Measurements from ENCODE around the gene IFNLR1.

IFNLR1 gene

DNA sequence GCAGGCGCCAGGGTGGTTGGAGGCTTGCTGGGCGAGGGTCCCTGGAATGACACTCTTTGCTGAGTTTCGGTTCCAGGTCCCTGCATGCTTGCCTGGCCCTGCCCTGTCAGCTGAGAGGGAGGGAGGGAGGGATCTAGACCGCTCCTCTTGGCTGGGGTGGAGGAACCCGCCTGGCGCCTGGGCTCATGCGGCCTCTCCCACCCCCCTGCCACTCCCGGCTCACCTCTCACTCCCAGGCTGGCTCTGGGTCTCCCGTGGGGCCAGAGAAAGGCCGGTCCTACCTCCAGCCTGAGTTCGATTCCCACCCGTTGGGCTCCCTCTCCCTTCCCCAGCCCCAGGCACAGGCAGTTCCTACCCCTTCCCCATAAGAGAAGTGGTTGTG, 19.0 kb upstream of the IFNLR1 start:
- no peak for DNase-seq (ENCODE audit: extremely low read depth, low read depth)
- no peak overlapping the region for H3K4me3 ChIP-seq (replicated peaks; ENCODE audit: low read depth, low read length)
- TF ChIP-seq CTCF (IDR thresholded peaks at IDR 0.05; ENCODE audit: low read depth, low read length, missing control alignments) = no peak

DNA sequence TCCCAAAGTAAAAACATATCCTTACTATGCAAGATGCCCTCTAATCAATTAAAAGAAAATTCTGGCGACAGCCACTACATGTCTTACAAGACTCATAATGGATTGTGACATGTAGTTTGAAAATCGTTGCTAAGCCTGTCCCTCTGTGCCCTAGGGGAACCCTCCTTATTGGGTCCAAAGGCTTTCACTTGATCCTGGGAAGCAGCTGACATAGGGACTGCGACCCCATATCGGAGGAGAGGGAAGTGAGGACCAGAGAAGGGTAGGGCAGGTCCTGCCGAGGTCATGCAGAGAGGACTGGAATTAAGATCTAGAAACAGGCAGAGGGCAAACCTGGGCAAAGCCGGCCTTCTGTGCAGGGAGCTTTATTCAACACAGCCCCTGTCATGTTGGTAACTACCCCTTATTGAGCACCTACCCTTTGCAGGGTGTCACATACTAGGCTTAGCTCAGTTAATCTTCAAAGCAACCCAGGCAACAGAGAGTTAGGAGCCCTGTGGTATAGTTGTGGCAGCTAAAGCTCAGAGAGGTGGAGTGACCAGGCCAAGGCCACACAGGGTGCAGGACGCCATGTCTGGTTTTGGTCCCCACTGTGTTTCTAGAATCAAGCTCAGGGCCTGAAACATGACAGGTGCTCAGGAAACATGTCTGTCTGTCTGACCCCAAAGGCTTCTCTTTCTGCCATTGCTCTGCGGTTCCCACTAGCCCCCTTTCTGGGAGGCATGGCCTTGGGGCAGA, 18.4 kb upstream of the IFNLR1 start:
- TF ChIP-seq CTCF (IDR thresholded peaks at IDR 0.05; ENCODE audit: low read depth, low read length, missing control alignments) = no peak
- no peak overlapping the region for H3K4me3 ChIP-seq (replicated peaks; ENCODE audit: low read depth, low read length)
- no peak for DNase-seq (ENCODE audit: extremely low read depth, low read depth)

GRCh38 chr1:24204116-24204515, 17.0 kb upstream of the IFNLR1 start:
- no peak overlapping the region for H3K4me3 ChIP-seq (replicated peaks; ENCODE audit: low read depth, low read length)
- no peak for DNase-seq (ENCODE audit: extremely low read depth, low read depth)
- TF ChIP-seq CTCF (IDR thresholded peaks at IDR 0.05; ENCODE audit: low read depth, low read length, missing control alignments) = no peak

GRCh38 chr1:24203404-24203803, 16.3 kb upstream of the IFNLR1 start:
- no peak overlapping the region for H3K4me3 ChIP-seq (replicated peaks; ENCODE audit: low read depth, low read length)
- no peak for DNase-seq (ENCODE audit: extremely low read depth, low read depth)
- no peak for TF ChIP-seq CTCF (IDR thresholded peaks at IDR 0.05; ENCODE audit: low read depth, low read length, missing control alignments)

DNA sequence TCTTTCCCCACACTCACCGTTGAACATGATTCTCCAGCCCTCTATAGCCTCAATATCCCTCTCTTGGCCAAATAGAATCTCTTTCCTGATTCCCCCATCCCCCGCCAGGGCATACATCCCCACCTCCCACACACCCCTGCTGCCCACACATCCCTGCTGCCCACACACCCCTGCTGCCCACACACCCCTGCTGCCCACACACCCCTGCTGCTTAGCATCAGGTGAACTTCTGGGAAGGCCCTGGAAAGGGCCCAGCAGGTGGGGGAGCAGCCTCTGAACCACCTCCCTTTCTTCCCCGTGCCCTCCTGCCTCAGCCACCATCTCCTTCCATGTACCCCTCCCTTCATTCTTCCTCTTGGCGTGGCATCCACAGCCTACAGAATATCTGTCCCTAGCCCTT, 15.9 kb upstream of the IFNLR1 start:
- TF ChIP-seq CTCF (IDR thresholded peaks at IDR 0.05; ENCODE audit: low read depth, low read length, missing control alignments) = no peak
- no peak for DNase-seq (ENCODE audit: extremely low read depth, low read depth)

GRCh38 chr1:24202556-24202955, 15.5 kb upstream of the IFNLR1 start:
- no peak for DNase-seq (ENCODE audit: extremely low read depth, low read depth)
- H3K4me3 ChIP-seq (replicated peaks; ENCODE audit: low read depth, low read length) = no peak overlapping the region
- TF ChIP-seq CTCF (IDR thresholded peaks at IDR 0.05; ENCODE audit: low read depth, low read length, missing control alignments) = no peak

More for the DNA sequence above, 15.9 kb upstream of the IFNLR1 start:
- no peak overlapping the region for H3K4me3 ChIP-seq (replicated peaks; ENCODE audit: low read depth, low read length)

DNA sequence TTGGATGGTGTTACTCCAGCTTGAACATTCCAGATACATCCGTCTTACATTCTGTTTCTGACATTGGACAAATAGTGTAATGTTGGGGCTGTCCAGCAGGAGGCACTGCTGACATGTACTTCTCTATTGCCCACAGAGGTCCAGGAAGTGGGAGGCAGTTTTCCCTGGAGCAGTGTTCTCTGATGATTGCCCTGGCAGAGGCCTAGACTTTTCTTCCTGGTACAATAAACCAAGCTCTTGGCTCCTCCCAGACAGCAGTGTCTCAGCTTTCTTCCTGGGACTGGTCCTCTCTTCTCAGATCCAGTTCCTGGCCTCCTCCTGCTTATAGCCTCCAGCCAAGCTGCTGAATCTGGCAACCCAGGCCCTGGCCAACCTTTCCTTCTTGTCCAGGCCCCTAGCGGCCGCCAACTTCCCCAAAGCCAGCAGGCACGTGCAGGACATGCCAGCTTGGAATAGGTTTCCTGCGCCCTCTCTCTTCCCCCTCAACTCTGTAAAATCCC, 14.9 kb upstream of the IFNLR1 start:
- no peak overlapping the region for H3K4me3 ChIP-seq (replicated peaks; ENCODE audit: low read depth, low read length)
- DNase-seq (ENCODE audit: extremely low read depth, low read depth) = peak; percentile 76
- TF ChIP-seq CTCF (IDR thresholded peaks at IDR 0.05; ENCODE audit: low read depth, low read length, missing control alignments) = peak; percentile 79

Measured in HFF-Myc (cell line).